Measurements from ENCODE around the gene COL4A1. TPM values are rescaled to one million over a fixed set of nuclear protein-coding genes. Genes with fewer than 3 reads are reported as not detected.

Gene COL4A1
- polyA plus RNA-seq, 4 donors: 3.1 to 85.7 (median 32.2) TPM

DNA sequence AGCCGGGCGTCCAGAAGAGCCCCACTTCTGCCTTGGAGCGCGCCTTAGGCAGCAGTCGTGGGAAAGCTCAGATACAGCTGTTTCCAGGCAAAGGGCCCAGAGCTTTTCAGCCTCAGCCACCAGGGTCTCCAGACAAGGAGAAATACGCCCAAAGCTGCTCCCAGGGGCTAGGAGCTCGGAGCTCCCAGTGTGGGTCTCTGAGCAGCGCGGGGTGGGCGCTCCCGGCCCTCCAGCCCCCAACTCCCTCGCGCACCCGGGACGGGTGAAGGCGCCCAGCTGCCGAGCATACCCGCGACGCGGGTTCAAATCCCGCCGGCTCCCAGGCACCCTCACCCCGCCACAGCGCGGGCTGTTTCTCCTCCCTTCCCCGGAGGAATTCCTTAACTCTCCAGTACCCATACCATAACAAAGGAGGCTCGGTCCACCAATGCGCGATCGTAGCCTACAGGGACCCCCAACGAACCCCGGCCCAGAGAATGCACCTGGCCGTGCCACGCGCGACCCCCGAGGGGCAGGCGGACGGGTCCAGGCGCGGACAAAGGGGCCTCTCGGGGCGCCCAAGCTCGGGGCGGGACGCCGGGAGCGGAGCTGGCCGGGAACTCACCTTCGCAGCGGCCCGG is 507 bp downstream of the COL4A1 start:
- peaks cover 0 to 21% (median 0%) of the 10 kb centered on the region in 3 donors for H3K36me3 ChIP-seq (ENCODE audit: control insufficient read depth in 3 of 3, insufficient read depth in 2 of 3, low read depth in 1 of 3, low read length in 3 of 3)
- peaks cover 0 to 22% (median 4%) of the 10 kb centered on the region in 3 donors for H3K4me1 ChIP-seq (ENCODE audit: control insufficient read depth in 3 of 3, insufficient read depth in 2 of 3, low read depth in 1 of 3, low read length in 2 of 3)
- peak in 1 of 2 donors; percentile 35 for DNase-seq
- peaks cover 5 to 11% (median 8%) of the 10 kb centered on the region in 3 donors for H3K27me3 ChIP-seq (ENCODE audit: control insufficient read depth in 3 of 3, insufficient read depth in 3 of 3, low read length in 3 of 3)
- peak overlapping the region; percentile 14 to 94 (median 68) for H3K27ac ChIP-seq (ENCODE audit: low read depth in 1 of 3, low read length in 2 of 3)
- no peaks in the 10 kb centered on the region for H3K9me3 ChIP-seq (ENCODE audit: control insufficient read depth in 2 of 2, insufficient read depth in 1 of 2, low read depth in 1 of 2, low read length in 1 of 2)
- peak overlapping the region; percentile 42 to 79 (median 69) for H3K4me3 ChIP-seq (ENCODE audit: low read depth in 1 of 3, low read length in 3 of 3)
- no peak for FAIRE-seq
- 4 to 13% (median 13%) methylated on average over 47 to 53 of the region's 53 CpGs for WGBS, 3 donors

DNA sequence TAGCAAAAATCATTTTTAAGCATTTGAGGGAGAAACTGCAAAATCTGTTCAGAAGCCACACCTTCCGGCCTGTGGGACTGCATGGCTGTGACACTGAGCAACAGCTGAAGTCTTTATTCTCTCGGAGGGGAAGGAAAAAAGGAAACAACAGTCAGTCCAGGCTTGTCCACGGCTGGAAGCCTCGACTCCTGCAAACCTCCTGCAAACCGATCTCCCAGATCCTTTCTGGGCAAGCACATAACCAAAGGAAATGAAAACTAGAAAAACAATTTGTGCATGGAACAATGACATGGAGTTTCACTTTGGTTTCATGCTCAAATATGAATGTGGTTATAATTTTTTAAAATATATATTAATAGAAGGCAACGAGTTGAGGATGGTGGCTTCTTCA is 1.0 kb downstream of the COL4A1 start:
- peaks cover 0 to 17% (median 4%) of the 10 kb centered on the region in 3 donors for H3K4me1 ChIP-seq (ENCODE audit: control insufficient read depth in 3 of 3, insufficient read depth in 2 of 3, low read depth in 1 of 3, low read length in 2 of 3)
- peaks cover 0 to 16% (median 0%) of the 10 kb centered on the region in 3 donors for H3K36me3 ChIP-seq (ENCODE audit: control insufficient read depth in 3 of 3, insufficient read depth in 2 of 3, low read depth in 1 of 3, low read length in 3 of 3)
- H3K27ac ChIP-seq (ENCODE audit: low read depth in 1 of 3, low read length in 2 of 3): peak overlapping the region in 2 of 3 donors; percentile 68 to 94
- H3K27me3 ChIP-seq (ENCODE audit: control insufficient read depth in 3 of 3, insufficient read depth in 3 of 3, low read length in 3 of 3): peaks cover 5 to 11% (median 8%) of the 10 kb centered on the region in 3 donors
- 10 to 23% (median 20%) methylated on average over 6 of the region's 6 CpGs for WGBS, 3 donors
- H3K4me3 ChIP-seq (ENCODE audit: low read depth in 1 of 3, low read length in 3 of 3): peak overlapping the region; percentile 2 to 79 (median 69)
- no peaks in the 10 kb centered on the region for H3K9me3 ChIP-seq (ENCODE audit: control insufficient read depth in 2 of 2, insufficient read depth in 1 of 2, low read depth in 1 of 2, low read length in 1 of 2)
- DNase-seq: no peak
- FAIRE-seq: no peak

DNA sequence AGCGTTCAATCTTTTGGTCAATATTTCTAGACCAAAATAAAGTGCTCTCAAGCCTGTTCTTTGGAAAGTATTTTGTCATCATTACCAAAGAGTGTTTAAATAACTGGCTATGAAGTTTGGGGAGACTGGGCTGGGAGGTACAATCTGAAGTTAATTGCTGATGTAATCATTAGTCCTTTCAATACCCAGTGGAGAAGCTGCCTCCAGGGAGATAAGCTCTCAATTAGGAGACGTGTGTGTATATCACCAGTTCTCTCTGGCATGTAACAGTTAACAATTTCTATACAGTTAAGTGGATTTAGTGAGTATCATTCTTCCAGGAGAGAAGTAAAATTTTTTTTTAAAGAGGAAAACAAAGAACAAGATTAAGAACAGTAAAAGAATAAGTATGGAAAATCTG is 1.4 kb downstream of the COL4A1 start:
- H3K27me3 ChIP-seq (ENCODE audit: control insufficient read depth in 3 of 3, insufficient read depth in 3 of 3, low read length in 3 of 3): peaks cover 5 to 11% (median 8%) of the 10 kb centered on the region in 3 donors
- peaks cover 0 to 12% (median 0%) of the 10 kb centered on the region in 3 donors for H3K36me3 ChIP-seq (ENCODE audit: control insufficient read depth in 3 of 3, insufficient read depth in 2 of 3, low read depth in 1 of 3, low read length in 3 of 3)
- 33 to 41% (median 39%) methylated on average over 2 of the region's 2 CpGs for WGBS, 3 donors
- no peaks in the 10 kb centered on the region for H3K9me3 ChIP-seq (ENCODE audit: control insufficient read depth in 2 of 2, insufficient read depth in 1 of 2, low read depth in 1 of 2, low read length in 1 of 2)
- H3K27ac ChIP-seq (ENCODE audit: low read depth in 1 of 3, low read length in 2 of 3): peak overlapping the region in 1 of 3 donors; percentile 40
- H3K4me3 ChIP-seq (ENCODE audit: low read depth in 1 of 3, low read length in 3 of 3): peak overlapping the region in 1 of 3 donors; percentile 79
- FAIRE-seq (no peak), DNase-seq (no peak)
- H3K4me1 ChIP-seq (ENCODE audit: control insufficient read depth in 3 of 3, insufficient read depth in 2 of 3, low read depth in 1 of 3, low read length in 2 of 3): peaks cover 0 to 15% (median 4%) of the 10 kb centered on the region in 3 donors

DNA sequence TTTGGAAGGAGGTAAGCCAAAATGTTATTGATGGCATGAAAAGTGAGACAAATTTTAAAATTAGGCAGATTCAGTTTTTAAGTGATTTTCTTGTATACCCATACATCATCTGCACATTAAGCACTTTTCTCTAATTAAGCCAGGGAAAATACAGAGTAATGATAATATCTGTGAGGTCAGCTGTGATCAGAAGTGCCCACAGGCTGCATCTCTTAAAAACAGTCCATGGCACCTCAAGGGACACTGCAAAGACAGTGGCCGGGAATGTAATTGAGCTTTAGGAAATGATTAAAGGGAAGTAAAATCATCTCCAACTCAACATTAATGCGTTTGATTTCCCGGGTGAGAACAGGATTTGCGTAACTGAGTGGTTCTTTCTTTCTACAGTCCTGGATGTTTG is 2.0 kb downstream of the COL4A1 start:
- FAIRE-seq: no peak
- H3K27me3 ChIP-seq (ENCODE audit: control insufficient read depth in 3 of 3, insufficient read depth in 3 of 3, low read length in 3 of 3): peaks cover 5 to 11% (median 8%) of the 10 kb centered on the region in 3 donors
- DNase-seq: no peak

DNA sequence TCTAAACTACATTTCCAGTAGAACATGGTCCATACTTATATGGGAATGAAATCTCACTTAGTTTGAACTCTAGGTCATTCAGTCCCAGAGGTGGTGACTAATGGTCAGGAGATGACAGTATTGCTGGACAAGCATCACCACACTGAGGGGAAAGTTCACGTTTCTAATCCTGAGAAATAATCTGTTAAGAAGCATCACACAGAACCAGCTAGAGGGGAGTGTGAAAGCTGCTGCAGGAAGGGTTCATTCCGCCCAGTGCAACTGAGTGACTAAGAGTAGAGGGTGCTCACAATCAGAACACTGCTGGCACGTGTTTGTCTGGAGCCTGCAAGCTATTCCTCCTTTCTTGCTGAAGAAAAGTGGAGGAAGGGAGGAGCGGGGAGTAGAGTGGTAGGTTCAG is 2.7 kb downstream of the COL4A1 start:
- no peak for DNase-seq
- Histone ChIP-seq H3K9me3 (ENCODE audit: control insufficient read depth in 2 of 2, insufficient read depth in 1 of 2, low read depth in 1 of 2, low read length in 1 of 2) (no peaks in the 10 kb centered on the region), H3K4me1 (ENCODE audit: control insufficient read depth in 3 of 3, insufficient read depth in 2 of 3, low read depth in 1 of 3, low read length in 2 of 3) (peaks cover 0 to 4% (median 2%) of the 10 kb centered on the region in 3 donors), H3K36me3 (ENCODE audit: control insufficient read depth in 3 of 3, insufficient read depth in 2 of 3, low read depth in 1 of 3, low read length in 3 of 3) (peaks cover 0 to 6% (median 0%) of the 10 kb centered on the region in 3 donors), H3K27ac (ENCODE audit: low read depth in 1 of 3, low read length in 2 of 3) (peak overlapping the region in 1 of 3 donors; percentile 69), H3K27me3 (ENCODE audit: control insufficient read depth in 3 of 3, insufficient read depth in 3 of 3, low read length in 3 of 3) (peaks cover 5 to 11% (median 6%) of the 10 kb centered on the region in 3 donors), H3K4me3 (ENCODE audit: low read depth in 1 of 3, low read length in 3 of 3) (no peak overlapping the region)
- FAIRE-seq: no peak
- WGBS, 3 donors: 54 to 56% (median 54%) methylated on average over 4 of the region's 4 CpGs

More for the DNA sequence above, 2.0 kb downstream of the COL4A1 start:
- H3K27ac ChIP-seq (ENCODE audit: low read depth in 1 of 3, low read length in 2 of 3): peak overlapping the region in 1 of 3 donors; percentile 40
- no peaks in the 10 kb centered on the region for H3K9me3 ChIP-seq (ENCODE audit: control insufficient read depth in 2 of 2, insufficient read depth in 1 of 2, low read depth in 1 of 2, low read length in 1 of 2)
- WGBS, 3 donors: 52 to 67% (median 55%) methylated on average over 4 of the region's 4 CpGs
- peaks cover 0 to 10% (median 4%) of the 10 kb centered on the region in 3 donors for H3K4me1 ChIP-seq (ENCODE audit: control insufficient read depth in 3 of 3, insufficient read depth in 2 of 3, low read depth in 1 of 3, low read length in 2 of 3)
- H3K4me3 ChIP-seq (ENCODE audit: low read depth in 1 of 3, low read length in 3 of 3): peak overlapping the region in 1 of 3 donors; percentile 79
- peaks cover 0 to 11% (median 0%) of the 10 kb centered on the region in 3 donors for H3K36me3 ChIP-seq (ENCODE audit: control insufficient read depth in 3 of 3, insufficient read depth in 2 of 3, low read depth in 1 of 3, low read length in 3 of 3)

DNA sequence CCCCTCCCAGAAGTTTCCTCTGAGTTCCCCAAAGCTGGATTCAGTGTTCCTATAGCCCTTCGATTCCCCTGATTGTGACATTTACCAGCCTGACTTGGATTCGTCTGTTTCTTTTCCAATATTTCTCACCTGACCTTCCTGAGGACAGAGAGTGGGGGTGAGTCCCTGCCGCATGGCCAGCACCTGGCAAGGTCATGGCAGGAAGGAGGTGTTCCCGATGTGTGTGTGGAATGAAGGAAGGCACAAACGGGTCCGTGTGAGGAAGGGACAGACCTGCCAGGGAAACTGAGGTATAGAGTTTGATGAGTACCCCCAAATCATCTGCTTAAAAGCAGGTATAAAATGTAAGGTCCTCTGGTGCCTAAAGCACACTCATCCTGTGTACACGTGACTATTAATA is 3.3 kb downstream of the COL4A1 start:
- Histone ChIP-seq H3K4me3 (ENCODE audit: low read depth in 1 of 3, low read length in 3 of 3) (no peak overlapping the region), H3K4me1 (ENCODE audit: control insufficient read depth in 3 of 3, insufficient read depth in 2 of 3, low read depth in 1 of 3, low read length in 2 of 3) (peaks cover 0 to 4% (median 0%) of the 10 kb centered on the region in 3 donors), H3K27me3 (ENCODE audit: control insufficient read depth in 3 of 3, insufficient read depth in 3 of 3, low read length in 3 of 3) (peaks cover 5 to 11% (median 5%) of the 10 kb centered on the region in 3 donors), H3K36me3 (ENCODE audit: control insufficient read depth in 3 of 3, insufficient read depth in 2 of 3, low read depth in 1 of 3, low read length in 3 of 3) (peaks cover 0 to 8% (median 0%) of the 10 kb centered on the region in 3 donors), H3K9me3 (ENCODE audit: control insufficient read depth in 2 of 2, insufficient read depth in 1 of 2, low read depth in 1 of 2, low read length in 1 of 2) (no peaks in the 10 kb centered on the region), H3K27ac (ENCODE audit: low read depth in 1 of 3, low read length in 2 of 3) (peak overlapping the region in 1 of 3 donors; percentile 14)
- FAIRE-seq (no peak), DNase-seq (no peak)
- 69 to 80% (median 76%) methylated on average over 7 of the region's 7 CpGs for WGBS, 3 donors

DNA sequence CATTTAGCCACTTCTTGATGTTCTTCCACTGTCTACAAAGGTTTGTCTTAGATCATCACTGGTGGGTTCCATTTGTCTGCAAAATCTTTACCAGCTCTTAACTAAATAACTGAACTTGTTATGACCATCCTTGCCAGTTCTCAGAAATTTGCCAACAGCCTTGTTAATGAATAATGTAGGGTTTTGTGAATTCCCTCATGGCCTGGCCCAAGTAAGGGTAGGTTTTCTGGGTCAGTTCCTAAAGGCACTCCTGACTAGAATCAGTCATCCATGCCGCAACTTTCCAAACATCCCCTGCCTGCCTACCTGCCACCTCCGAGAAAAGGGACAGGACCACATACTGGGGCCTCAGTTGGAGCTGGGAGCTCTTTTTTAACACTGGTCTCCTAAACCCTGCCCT is 4.0 kb downstream of the COL4A1 start:
- H3K36me3 ChIP-seq (ENCODE audit: control insufficient read depth in 3 of 3, insufficient read depth in 2 of 3, low read depth in 1 of 3, low read length in 3 of 3): peaks cover 0 to 8% (median 0%) of the 10 kb centered on the region in 3 donors
- peaks cover 5 to 8% (median 5%) of the 10 kb centered on the region in 3 donors for H3K27me3 ChIP-seq (ENCODE audit: control insufficient read depth in 3 of 3, insufficient read depth in 3 of 3, low read length in 3 of 3)
- no peaks in the 10 kb centered on the region for H3K9me3 ChIP-seq (ENCODE audit: control insufficient read depth in 2 of 2, insufficient read depth in 1 of 2, low read depth in 1 of 2, low read length in 1 of 2)
- FAIRE-seq (no peak), DNase-seq (no peak)
- H3K4me1 ChIP-seq (ENCODE audit: control insufficient read depth in 3 of 3, insufficient read depth in 2 of 3, low read depth in 1 of 3, low read length in 2 of 3): peaks cover 0 to 4% (median 0%) of the 10 kb centered on the region in 3 donors
- H3K4me3 ChIP-seq (ENCODE audit: low read depth in 1 of 3, low read length in 3 of 3): no peak overlapping the region
- WGBS, 3 donors: 83 to 95% (median 88%) methylated on average over 2 of the region's 2 CpGs
- peak overlapping the region in 1 of 3 donors; percentile 14 for H3K27ac ChIP-seq (ENCODE audit: low read depth in 1 of 3, low read length in 2 of 3)

DNA sequence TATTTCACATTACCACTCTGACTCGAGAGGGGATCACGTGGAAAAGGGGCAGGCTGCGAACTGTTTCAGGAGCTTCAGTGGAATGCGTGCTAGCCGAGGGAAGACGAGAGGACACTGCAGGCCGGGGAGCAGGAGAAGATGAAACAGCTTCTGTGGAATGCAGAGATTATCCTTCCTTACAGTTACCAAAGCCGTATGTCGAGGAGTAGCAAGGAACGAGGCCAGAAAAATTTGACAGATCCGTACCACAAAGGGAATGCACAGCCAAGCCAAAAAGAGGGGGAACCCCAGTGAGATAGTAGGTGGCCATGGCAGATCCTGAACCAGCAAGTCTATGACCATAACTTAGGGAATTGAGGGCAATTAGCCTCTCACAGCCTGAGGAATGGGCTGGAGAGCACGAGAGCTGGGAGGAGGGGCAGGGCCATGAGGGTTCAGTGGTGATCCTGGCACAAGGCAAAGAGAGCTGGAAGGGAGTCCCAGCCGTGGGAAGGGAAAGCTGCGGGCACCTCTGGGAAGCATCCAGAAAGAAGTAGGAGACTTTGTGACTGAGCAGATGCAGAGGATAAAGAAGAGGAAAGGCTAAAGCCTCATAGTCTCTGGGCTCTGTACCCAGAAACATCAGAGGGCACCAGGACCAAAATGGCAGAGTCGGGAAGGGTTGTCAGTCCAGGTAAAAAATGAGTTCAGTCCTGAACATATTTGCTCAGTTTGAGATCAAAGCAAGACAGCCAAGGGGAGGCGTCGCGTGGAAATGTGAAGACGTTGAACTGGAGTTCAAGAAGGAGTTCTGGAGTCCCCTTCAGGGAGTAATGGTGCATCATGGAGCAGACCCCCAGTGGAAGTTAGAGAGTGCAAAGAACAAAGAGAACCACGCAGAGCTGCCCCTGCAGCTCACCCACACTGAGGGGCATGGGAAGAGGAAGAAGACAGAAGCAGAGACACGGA is 5.1 kb downstream of the COL4A1 start:
- DNase-seq: no peak
- 66 to 82% (median 77%) methylated on average over 21 of the region's 21 CpGs for whole genome bisulfite sequencing, 3 donors
- peaks cover 0 to 8% (median 0%) of the 10 kb centered on the region in 3 donors for H3K36me3 ChIP-seq (ENCODE audit: control insufficient read depth in 3 of 3, insufficient read depth in 2 of 3, low read depth in 1 of 3, low read length in 3 of 3)
- no peak for FAIRE-seq
- peaks cover 0 to 4% (median 0%) of the 10 kb centered on the region in 3 donors for H3K4me1 ChIP-seq (ENCODE audit: control insufficient read depth in 3 of 3, insufficient read depth in 2 of 3, low read depth in 1 of 3, low read length in 2 of 3)
- H3K4me3 ChIP-seq (ENCODE audit: low read depth in 1 of 3, low read length in 3 of 3): no peak overlapping the region
- H3K27me3 ChIP-seq (ENCODE audit: control insufficient read depth in 3 of 3, insufficient read depth in 3 of 3, low read length in 3 of 3): peaks cover 0 to 5% (median 0%) of the 10 kb centered on the region in 3 donors
- H3K27ac ChIP-seq (ENCODE audit: low read depth in 1 of 3, low read length in 2 of 3): peak overlapping the region in 2 of 3 donors; percentile 28 to 39
- no peaks in the 10 kb centered on the region for H3K9me3 ChIP-seq (ENCODE audit: control insufficient read depth in 2 of 2, insufficient read depth in 1 of 2, low read depth in 1 of 2, low read length in 1 of 2)

Data from small intestine (tissue), 7 donors.